Measurements from ENCODE around the gene OAF.

DNA sequence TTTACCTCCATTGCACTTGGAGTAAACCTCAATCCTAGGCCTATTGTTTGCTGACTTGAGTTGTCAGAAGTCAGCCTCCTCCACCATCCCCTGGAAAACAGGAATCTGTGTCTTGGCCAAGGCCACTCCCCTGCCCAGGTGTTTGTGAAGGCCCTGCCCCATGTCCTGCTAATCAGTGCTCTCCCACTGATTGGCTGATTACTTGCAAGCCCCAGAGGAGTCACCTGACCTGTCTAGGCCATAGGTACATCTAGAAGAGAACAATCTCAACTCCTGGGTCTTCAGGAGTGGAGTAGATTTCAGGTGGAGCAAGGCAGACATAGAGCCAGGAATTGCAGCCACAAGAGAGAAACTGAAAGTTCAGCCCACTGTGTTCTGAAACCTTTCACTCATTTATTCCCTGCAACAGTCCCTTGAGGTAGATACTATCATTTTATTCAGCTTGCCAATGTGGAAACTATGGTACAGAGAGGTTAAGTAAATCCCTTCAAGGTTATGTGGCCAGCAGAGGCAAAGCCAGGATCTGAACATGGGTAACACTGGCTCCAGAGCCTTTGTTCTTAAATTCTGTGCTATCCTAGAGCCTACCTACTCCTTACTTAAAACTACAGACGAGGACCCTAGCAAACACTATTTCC, 10.4 kb downstream of the OAF start:
- no peak for TF ChIP-seq POLR2A (IDR thresholded peaks at IDR 0.05)
- TF ChIP-seq, protein P1, sequence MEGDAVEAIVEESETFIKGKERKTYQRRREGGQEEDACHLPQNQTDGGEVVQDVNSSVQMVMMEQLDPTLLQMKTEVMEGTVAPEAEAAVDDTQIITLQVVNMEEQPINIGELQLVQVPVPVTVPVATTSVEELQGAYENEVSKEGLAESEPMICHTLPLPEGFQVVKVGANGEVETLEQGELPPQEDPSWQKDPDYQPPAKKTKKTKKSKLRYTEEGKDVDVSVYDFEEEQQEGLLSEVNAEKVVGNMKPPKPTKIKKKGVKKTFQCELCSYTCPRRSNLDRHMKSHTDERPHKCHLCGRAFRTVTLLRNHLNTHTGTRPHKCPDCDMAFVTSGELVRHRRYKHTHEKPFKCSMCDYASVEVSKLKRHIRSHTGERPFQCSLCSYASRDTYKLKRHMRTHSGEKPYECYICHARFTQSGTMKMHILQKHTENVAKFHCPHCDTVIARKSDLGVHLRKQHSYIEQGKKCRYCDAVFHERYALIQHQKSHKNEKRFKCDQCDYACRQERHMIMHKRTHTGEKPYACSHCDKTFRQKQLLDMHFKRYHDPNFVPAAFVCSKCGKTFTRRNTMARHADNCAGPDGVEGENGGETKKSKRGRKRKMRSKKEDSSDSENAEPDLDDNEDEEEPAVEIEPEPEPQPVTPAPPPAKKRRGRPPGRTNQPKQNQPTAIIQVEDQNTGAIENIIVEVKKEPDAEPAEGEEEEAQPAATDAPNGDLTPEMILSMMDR (IDR thresholded peaks at IDR 0.05), result no peak

Data from uterus (tissue), 2 donors.